SJCRH30 (cell line): ENCODE measurements around the gene RIPOR2. TPM values are rescaled to one million over a fixed set of nuclear protein-coding genes. Genes with fewer than 3 reads are reported as not detected.
"Not testable (repeated sequence)": the region's sequence is repeated elsewhere in the genome, so short reads cannot be mapped to it uniquely, and the experiment has no call there.

Experiments used
- DNase-seq, 2 experiments: peaks; one replicate each; pipeline ENCODE4 v3.0.0-alpha.2; 2015 to 2020
- H3K27ac ChIP-seq: fragments of 250-450 bp; sonication (Bioruptor Pico); 2 replicates; pipeline ENCODE4 v1.5.1; 2020; ENCODE audit warnings: mild to moderate bottlenecking, moderate library complexity
- H3K27me3 ChIP-seq: fragments of 250-450 bp; sonication (Bioruptor Pico); 2 replicates; pipeline ENCODE4 v1.5.1; 2020; ENCODE audit warnings: mild to moderate bottlenecking, moderate library complexity
- H3K36me3 ChIP-seq: fragments of 250-450 bp; sonication (Bioruptor Pico); 2 replicates; pipeline ENCODE4 v1.5.1; 2020; ENCODE audit warnings: mild to moderate bottlenecking, moderate library complexity
- H3K4me1 ChIP-seq: fragments of 250-450 bp; sonication (Bioruptor Pico); 2 replicates; pipeline ENCODE4 v1.5.1; 2020; ENCODE audit warnings: mild to moderate bottlenecking, moderate library complexity
- H3K4me3 ChIP-seq: fragments of 250-450 bp; sonication (Bioruptor Pico); 2 replicates; pipeline ENCODE4 v1.5.1; 2020; ENCODE audit warnings: mild to moderate bottlenecking, moderate library complexity
- H3K9me3 ChIP-seq: fragments of 250-450 bp; sonication (Bioruptor Pico); replicated peaks from 2 replicates; pipeline ENCODE4 v1.5.1; 2020; ENCODE audit warnings: mild to moderate bottlenecking, moderate library complexity
- total RNA-seq: library from RNA; depleted of rRNA; stranded (reverse); fragments of >200 nt; shearing (Covaris generic); gene quantifications from 2 replicates; pipeline ENCODE4 v1.2.3, GENCODE V29; 2014

RIPOR2 gene
- total RNA-seq, 1 experiment from 2014 or later = 3.9 TPM

DNA sequence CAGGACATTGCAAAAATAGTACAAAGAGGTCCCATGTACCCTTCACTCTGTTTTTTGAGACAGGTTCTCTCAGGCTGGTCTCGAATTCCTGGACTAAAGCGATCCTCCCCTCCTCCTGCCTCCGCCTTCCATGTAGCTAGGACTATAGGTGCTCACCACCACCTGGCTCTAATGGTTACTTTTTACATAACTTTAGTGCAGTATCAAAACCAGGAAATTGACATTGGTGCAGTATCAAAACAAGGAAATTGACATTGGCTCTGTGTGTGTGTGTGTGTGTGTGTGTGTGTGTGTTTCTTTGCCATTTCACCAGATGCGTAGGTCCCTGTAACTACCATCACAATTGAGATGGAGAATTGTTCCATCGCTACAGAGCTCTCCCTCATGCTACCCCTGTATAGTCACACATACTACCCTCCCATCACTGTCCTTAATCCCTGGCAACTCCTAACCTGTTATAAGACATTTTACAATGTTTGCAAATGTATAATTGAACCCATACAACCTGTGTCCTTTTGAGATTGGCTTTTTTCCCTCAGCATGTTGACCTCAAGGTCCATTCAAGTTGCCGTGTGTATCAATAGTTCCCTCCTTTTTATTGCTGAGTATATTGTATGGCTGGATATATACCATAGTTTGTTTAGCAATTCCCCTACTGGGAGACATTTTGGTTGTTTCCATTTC is 28.3 kb upstream of the RIPOR2 start:
- no peaks in the 10 kb centered on the region for H3K27me3 ChIP-seq
- H3K4me1 ChIP-seq = no peaks in the 10 kb centered on the region
- no peak for DNase-seq
- no peaks in the 10 kb centered on the region for H3K36me3 ChIP-seq
- no peak overlapping the region for H3K27ac ChIP-seq
- H3K9me3 ChIP-seq = no peaks in the 10 kb centered on the region
- no peak overlapping the region for H3K4me3 ChIP-seq

- Histone ChIP-seq H3K4me3 (no peak overlapping the region), H3K36me3 (no peaks in the 10 kb centered on the region), H3K27ac (no peak overlapping the region), H3K9me3 (no peaks in the 10 kb centered on the region), H3K4me1 (no peaks in the 10 kb centered on the region), H3K27me3 (no peaks in the 10 kb centered on the region)
- DNase-seq = no peak
Observed at GRCh38 chr6:24963339-24963738, 27.6 kb upstream of the RIPOR2 start.

- H3K4me1 ChIP-seq = no peaks in the 10 kb centered on the region
- no peaks in the 10 kb centered on the region for H3K36me3 ChIP-seq
- H3K9me3 ChIP-seq = no peaks in the 10 kb centered on the region
- H3K27me3 ChIP-seq = no peaks in the 10 kb centered on the region
- H3K27ac ChIP-seq = no peak overlapping the region
- DNase-seq = no peak
- H3K4me3 ChIP-seq = no peak overlapping the region
Observed at GRCh38 chr6:24961852-24962251, 26.1 kb upstream of the RIPOR2 start.

- Histone ChIP-seq H3K9me3 (no peaks in the 10 kb centered on the region), H3K27ac (no peak overlapping the region), H3K27me3 (no peaks in the 10 kb centered on the region), H3K4me1 (no peaks in the 10 kb centered on the region), H3K36me3 (no peaks in the 10 kb centered on the region), H3K4me3 (no peak overlapping the region)
- DNase-seq = no peak
Observed at GRCh38 chr6:24960991-24961475, 25.3 kb upstream of the RIPOR2 start.

DNA sequence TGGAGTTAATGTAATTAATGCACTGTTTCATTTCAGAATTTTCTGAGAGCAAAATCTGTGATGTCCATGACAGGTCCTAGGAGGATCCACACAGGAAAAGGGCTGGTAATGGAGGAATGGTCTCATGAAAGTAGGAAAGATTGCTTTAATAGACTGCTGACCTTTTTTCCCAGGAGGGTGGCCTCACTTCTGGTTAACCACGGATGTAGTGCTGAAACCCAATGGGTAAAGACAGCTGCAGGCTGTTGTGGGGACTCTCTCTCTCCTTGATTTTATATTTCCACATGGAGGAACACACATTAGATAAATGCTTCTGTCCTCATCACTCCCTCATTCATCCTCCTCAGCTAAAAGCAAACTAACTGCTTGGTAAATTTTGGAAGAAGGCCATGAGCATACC is 23.6 kb upstream of the RIPOR2 start:
- no peak for DNase-seq
- Histone ChIP-seq H3K27me3 (no peaks in the 10 kb centered on the region), H3K4me3 (no peak overlapping the region), H3K9me3 (no peaks in the 10 kb centered on the region), H3K36me3 (no peaks in the 10 kb centered on the region), H3K27ac (no peak overlapping the region), H3K4me1 (no peaks in the 10 kb centered on the region)

GRCh38 chr6:24957199-24957598 is 21.4 kb upstream of the RIPOR2 start:
- H3K27me3 ChIP-seq = no peaks in the 10 kb centered on the region
- no peak overlapping the region for H3K4me3 ChIP-seq
- DNase-seq = no peak
- H3K9me3 ChIP-seq = no peaks in the 10 kb centered on the region
- H3K27ac ChIP-seq = no peak overlapping the region
- H3K4me1 ChIP-seq = no peaks in the 10 kb centered on the region
- no peaks in the 10 kb centered on the region for H3K36me3 ChIP-seq

DNA sequence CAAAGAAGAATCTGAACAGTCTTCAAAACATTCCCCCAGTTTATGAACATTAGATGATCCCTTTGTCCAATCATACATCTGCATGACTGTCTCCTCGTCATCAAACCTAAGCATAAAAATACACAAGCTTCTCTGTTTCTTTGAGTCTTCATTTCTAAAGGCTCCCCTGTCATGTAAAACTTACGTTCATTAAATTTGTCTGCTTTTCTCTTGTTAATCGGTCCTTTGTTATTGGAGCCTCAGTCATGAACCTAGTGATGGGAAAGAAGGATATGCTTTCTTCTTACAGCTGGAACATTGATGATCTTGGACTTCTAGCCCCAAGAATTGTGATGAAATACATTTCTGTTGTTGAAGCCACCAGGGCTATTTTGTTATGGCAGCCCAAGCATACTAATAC is 18.0 kb upstream of the RIPOR2 start:
- Histone ChIP-seq H3K4me3 (no peak overlapping the region), H3K9me3 (no peaks in the 10 kb centered on the region), H3K27me3 (no peaks in the 10 kb centered on the region), H3K4me1 (no peaks in the 10 kb centered on the region), H3K36me3 (no peaks in the 10 kb centered on the region), H3K27ac (no peak overlapping the region)
- DNase-seq = no peak

DNA sequence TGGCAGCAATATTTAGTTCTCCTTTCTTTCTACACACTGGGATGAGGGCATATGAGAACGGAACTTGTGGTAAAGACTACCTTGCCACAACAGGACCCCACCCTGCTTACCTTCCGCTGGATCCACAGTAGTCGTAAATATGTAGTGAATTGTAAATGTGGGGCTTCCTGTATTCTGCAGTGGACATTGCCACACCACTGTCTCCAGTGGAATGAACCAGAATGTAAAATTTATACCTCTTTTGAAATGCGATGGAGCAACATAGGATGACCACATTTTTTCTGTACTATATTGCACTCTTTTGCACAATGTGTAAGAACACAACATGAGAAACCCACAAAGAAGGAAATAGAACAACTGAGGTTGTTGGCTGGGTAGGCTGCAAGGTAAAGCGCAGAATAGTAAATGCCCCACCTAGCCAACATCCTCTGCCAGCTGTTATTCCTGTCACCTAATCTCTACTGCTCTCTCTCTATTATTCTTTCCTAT is 16.1 kb upstream of the RIPOR2 start:
- Histone ChIP-seq H3K27ac (no peak overlapping the region), H3K4me1 (no peaks in the 10 kb centered on the region), H3K27me3 (no peaks in the 10 kb centered on the region), H3K36me3 (no peaks in the 10 kb centered on the region), H3K9me3 (no peaks in the 10 kb centered on the region), H3K4me3 (no peak overlapping the region)
- no peak for DNase-seq

DNA sequence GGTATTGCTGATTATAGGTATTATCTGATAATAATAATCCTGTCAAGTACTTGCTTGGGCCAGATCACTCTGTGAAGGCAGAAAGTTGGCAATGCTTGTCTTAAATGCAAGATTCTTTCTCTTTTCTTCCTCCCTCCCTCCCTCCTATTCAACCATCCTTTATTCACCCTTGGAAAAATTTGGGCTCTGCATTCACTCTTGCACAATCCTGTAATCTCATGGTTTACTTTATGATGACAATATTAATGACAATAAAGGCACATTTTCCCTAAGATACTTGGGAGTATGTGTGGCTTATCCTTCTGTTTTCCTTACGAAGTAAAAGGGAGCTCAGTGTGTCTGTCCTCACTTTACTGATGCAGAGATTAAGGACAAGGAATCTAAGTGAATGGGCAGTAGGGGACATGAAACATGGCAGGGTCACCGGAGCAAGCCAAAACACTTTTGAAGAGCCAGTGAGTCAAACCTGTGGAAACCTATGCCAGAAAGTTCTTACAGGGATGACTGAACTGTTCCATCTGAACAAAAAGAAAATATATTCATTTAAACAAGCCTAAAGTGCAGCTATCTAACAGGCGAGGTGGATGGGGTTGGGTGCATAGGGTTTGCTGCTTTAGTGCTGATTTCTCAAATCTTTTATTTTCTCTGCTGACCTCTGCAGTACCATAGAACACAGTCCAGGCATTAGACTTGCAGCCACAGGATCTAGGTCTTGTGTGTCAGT is 14.6 kb upstream of the RIPOR2 start:
- no peaks in the 10 kb centered on the region for H3K36me3 ChIP-seq
- no peak overlapping the region for H3K4me3 ChIP-seq
- no peak for DNase-seq
- no peaks in the 10 kb centered on the region for H3K9me3 ChIP-seq
- no peaks in the 10 kb centered on the region for H3K27me3 ChIP-seq
- H3K4me1 ChIP-seq = no peaks in the 10 kb centered on the region
- no peak overlapping the region for H3K27ac ChIP-seq

DNA sequence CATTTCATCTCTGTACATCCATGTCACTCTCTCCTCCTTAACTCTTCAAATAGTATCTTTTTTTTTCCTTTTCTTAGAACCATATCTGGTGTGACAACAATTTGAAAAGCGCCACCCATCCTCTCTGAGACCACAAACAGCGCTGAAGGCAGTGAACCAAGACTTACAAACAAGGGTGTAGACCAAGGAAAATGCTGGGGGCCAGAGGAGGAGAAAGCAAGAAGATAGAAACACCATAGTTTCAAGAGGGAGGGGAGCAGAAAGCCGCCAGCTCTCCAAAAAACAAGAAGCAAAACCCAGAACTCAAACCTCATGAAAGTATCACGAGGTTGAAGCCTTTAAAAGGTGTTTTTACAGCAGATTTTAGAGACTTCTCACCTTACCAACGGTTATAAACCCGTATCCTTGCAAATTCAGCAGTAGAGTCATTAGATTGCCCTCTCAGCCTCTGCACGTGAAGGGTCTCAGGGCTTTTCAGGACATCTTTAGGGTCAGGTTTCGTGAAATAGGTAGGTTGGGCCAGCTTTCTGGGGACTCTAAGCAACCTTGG is 13.3 kb upstream of the RIPOR2 start:
- Histone ChIP-seq H3K27me3 (no peaks in the 10 kb centered on the region), H3K27ac (no peak overlapping the region), H3K9me3 (no peaks in the 10 kb centered on the region), H3K4me3 (no peak overlapping the region), H3K4me1 (no peaks in the 10 kb centered on the region), H3K36me3 (no peaks in the 10 kb centered on the region)
- DNase-seq = no peak

GRCh38 chr6:24948261-24948660 is 12.5 kb upstream of the RIPOR2 start:
- H3K27ac ChIP-seq, H3K9me3 ChIP-seq, H3K4me3 ChIP-seq, DNase-seq, H3K36me3 ChIP-seq, H3K4me1 ChIP-seq, H3K27me3 ChIP-seq: not testable (repeated sequence)

- Histone ChIP-seq H3K4me1 (no peaks in the 10 kb centered on the region), H3K9me3 (no peaks in the 10 kb centered on the region), H3K27me3 (no peaks in the 10 kb centered on the region), H3K4me3 (no peak overlapping the region), H3K36me3 (no peaks in the 10 kb centered on the region), H3K27ac (no peak overlapping the region)
- DNase-seq = no peak
Observed at GRCh38 chr6:24947636-24948035, 11.9 kb upstream of the RIPOR2 start.

GRCh38 chr6:24945054-24945453 is 9.3 kb upstream of the RIPOR2 start:
- Histone ChIP-seq H3K36me3 (no peaks in the 10 kb centered on the region), H3K27ac (no peak overlapping the region), H3K4me3 (no peak overlapping the region), H3K27me3 (no peaks in the 10 kb centered on the region), H3K4me1 (no peaks in the 10 kb centered on the region), H3K9me3 (no peaks in the 10 kb centered on the region)
- no peak for DNase-seq

GRCh38 chr6:24943774-24944173 is 8.0 kb upstream of the RIPOR2 start:
- Histone ChIP-seq H3K27ac (no peak overlapping the region), H3K9me3 (no peaks in the 10 kb centered on the region), H3K4me3 (no peak overlapping the region), H3K4me1 (no peaks in the 10 kb centered on the region), H3K36me3 (no peaks in the 10 kb centered on the region), H3K27me3 (no peaks in the 10 kb centered on the region)
- no peak for DNase-seq

DNA sequence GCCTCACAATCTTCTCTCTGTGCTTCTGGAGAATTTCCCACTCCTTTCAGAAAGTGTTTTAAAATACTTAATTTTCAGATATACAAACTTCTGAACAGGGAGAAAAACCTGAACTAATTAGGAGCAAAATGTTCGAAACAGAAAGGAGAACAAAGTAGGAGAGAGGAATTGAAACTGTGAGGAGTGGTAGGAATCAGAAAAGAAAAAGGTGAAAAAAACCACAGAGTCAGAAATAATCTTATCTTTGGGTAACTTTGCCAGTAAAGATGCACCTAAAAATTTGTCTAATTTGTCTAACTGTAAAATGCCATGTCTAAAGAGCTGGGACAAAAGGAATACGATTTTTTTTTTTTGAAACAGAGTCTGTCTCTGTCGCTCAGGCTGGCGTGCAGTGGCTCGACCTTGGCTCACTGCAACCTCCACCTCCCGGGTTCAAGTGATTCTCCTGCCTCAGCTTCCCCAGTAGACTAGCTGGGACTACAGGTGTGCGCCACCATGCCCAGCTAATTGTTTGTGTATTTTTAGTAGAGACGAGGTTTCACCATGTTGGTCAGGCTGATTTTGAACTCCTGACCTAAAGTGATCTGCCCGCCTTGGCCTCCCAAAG is 4.7 kb upstream of the RIPOR2 start:
- H3K4me1 ChIP-seq = no peaks in the 10 kb centered on the region
- H3K4me3 ChIP-seq = no peak overlapping the region
- H3K27ac ChIP-seq = no peak overlapping the region
- H3K9me3 ChIP-seq = no peaks in the 10 kb centered on the region
- H3K27me3 ChIP-seq = no peaks in the 10 kb centered on the region
- DNase-seq = no peak
- no peaks in the 10 kb centered on the region for H3K36me3 ChIP-seq
